Measurements from ENCODE around the gene LRP2BP.

Gene LRP2BP

GRCh38 chr4:185408432-185408831 lies 12.7 kb upstream of the LRP2BP start:
- Histone ChIP-seq H3K27me3 (replicated peaks in 2 of 5; ENCODE audit: control insufficient read depth in 4 of 5, insufficient read depth in 5 of 5, low read length in 4 of 5) (no peaks in the 10 kb centered on the region), H3K4me1 (ENCODE audit: control extremely low read depth in 1 of 4, control insufficient read depth in 4 of 4, insufficient read depth in 4 of 4, low read length in 3 of 4) (no peaks in the 10 kb centered on the region), H3K27ac (ENCODE audit: insufficient read depth in 1 of 2, low read depth in 1 of 2, low read length in 2 of 2, poor library complexity in 1 of 2, severe bottlenecking in 2 of 2) (no peak overlapping the region), H3K36me3 (ENCODE audit: control insufficient read depth in 4 of 4, insufficient read depth in 4 of 4, low read length in 3 of 4) (peaks cover 5 to 21% (median 8%) of the 10 kb centered on the region in 4 experiments), H3K9me3 (ENCODE audit: control extremely low read depth in 1 of 5, control insufficient read depth in 4 of 5, insufficient read depth in 2 of 5, low read depth in 1 of 5, low read length in 4 of 5) (no peaks in the 10 kb centered on the region), H3K4me3 (ENCODE audit: control insufficient read depth in 1 of 7, extremely low read depth in 1 of 7, insufficient read depth in 4 of 7, low read depth in 2 of 7, low read length in 6 of 7) (no peak overlapping the region)
- POLR2A ChIA-PET = no interaction called here
- WGBS (ENCODE audit: insufficient coverage) = 86% methylated on average over 1 of the region's 2 CpGs
- DNase-seq = no peak
- CTCF ChIA-PET = no interaction called here

GRCh38 chr4:185405296-185405999 lies 9.7 kb upstream of the LRP2BP start:
- no peak overlapping the region for H3K4me3 ChIP-seq (ENCODE audit: control insufficient read depth in 1 of 7, extremely low read depth in 1 of 7, insufficient read depth in 4 of 7, low read depth in 2 of 7, low read length in 6 of 7)
- CTCF ChIA-PET = no interaction called here

GRCh38 chr4:185404031-185404430 lies 8.3 kb upstream of the LRP2BP start:
- DNase-seq = no peak
- Histone ChIP-seq H3K4me1 (ENCODE audit: control extremely low read depth in 1 of 4, control insufficient read depth in 4 of 4, insufficient read depth in 4 of 4, low read length in 3 of 4) (no peaks in the 10 kb centered on the region), H3K27ac (ENCODE audit: insufficient read depth in 1 of 2, low read depth in 1 of 2, low read length in 2 of 2, poor library complexity in 1 of 2, severe bottlenecking in 2 of 2) (no peak overlapping the region), H3K36me3 (ENCODE audit: control insufficient read depth in 4 of 4, insufficient read depth in 4 of 4, low read length in 3 of 4) (peaks cover 7 to 25% (median 10%) of the 10 kb centered on the region in 4 experiments), H3K4me3 (ENCODE audit: control insufficient read depth in 1 of 7, extremely low read depth in 1 of 7, insufficient read depth in 4 of 7, low read depth in 2 of 7, low read length in 6 of 7) (no peak overlapping the region), H3K27me3 (replicated peaks in 2 of 5; ENCODE audit: control insufficient read depth in 4 of 5, insufficient read depth in 5 of 5, low read length in 4 of 5) (no peaks in the 10 kb centered on the region), H3K9me3 (ENCODE audit: control extremely low read depth in 1 of 5, control insufficient read depth in 4 of 5, insufficient read depth in 2 of 5, low read depth in 1 of 5, low read length in 4 of 5) (no peaks in the 10 kb centered on the region)
- CTCF ChIA-PET = interaction anchor here (1.6 kb wide), 1 partner anchor 617 kb away, joined by 3 read pairs; no protein-coding TSS in a partner anchor
- WGBS (ENCODE audit: insufficient coverage) = 94% methylated on average over 4 of the region's 4 CpGs
- POLR2A ChIA-PET = no interaction called here

More at GRCh38 chr4:185405296-185405999, 9.7 kb upstream of the LRP2BP start:
- no peaks in the 10 kb centered on the region for H3K9me3 ChIP-seq (ENCODE audit: control extremely low read depth in 1 of 5, control insufficient read depth in 4 of 5, insufficient read depth in 2 of 5, low read depth in 1 of 5, low read length in 4 of 5)
- no peaks in the 10 kb centered on the region for H3K27me3 ChIP-seq (replicated peaks in 2 of 5; ENCODE audit: control insufficient read depth in 4 of 5, insufficient read depth in 5 of 5, low read length in 4 of 5)
- peaks cover 5 to 23% (median 7%) of the 10 kb centered on the region in 4 experiments for H3K36me3 ChIP-seq (ENCODE audit: control insufficient read depth in 4 of 4, insufficient read depth in 4 of 4, low read length in 3 of 4)
- no peaks in the 10 kb centered on the region for H3K4me1 ChIP-seq (ENCODE audit: control extremely low read depth in 1 of 4, control insufficient read depth in 4 of 4, insufficient read depth in 4 of 4, low read length in 3 of 4)
- DNase-seq = no peak
- H3K27ac ChIP-seq (ENCODE audit: insufficient read depth in 1 of 2, low read depth in 1 of 2, low read length in 2 of 2, poor library complexity in 1 of 2, severe bottlenecking in 2 of 2) = no peak overlapping the region
- WGBS (ENCODE audit: insufficient coverage) = 94% methylated on average over 4 of the region's 6 CpGs
- POLR2A ChIA-PET = no interaction called here

GRCh38 chr4:185399466-185399865 lies 3.7 kb upstream of the LRP2BP start:
- no peak for DNase-seq
- ChIA-PET POLR2A (no interaction called here), CTCF (no interaction called here)
- WGBS (ENCODE audit: insufficient coverage) = 93% methylated on average over 6 of the region's 8 CpGs
- Histone ChIP-seq H3K4me1 (ENCODE audit: control extremely low read depth in 1 of 4, control insufficient read depth in 4 of 4, insufficient read depth in 4 of 4, low read length in 3 of 4) (peaks cover 7 to 22% (median 16%) of the 10 kb centered on the region in 4 experiments), H3K9me3 (ENCODE audit: control extremely low read depth in 1 of 5, control insufficient read depth in 4 of 5, insufficient read depth in 2 of 5, low read depth in 1 of 5, low read length in 4 of 5) (no peaks in the 10 kb centered on the region), H3K4me3 (ENCODE audit: control insufficient read depth in 1 of 7, extremely low read depth in 1 of 7, insufficient read depth in 4 of 7, low read depth in 2 of 7, low read length in 6 of 7) (no peak overlapping the region), H3K36me3 (ENCODE audit: control insufficient read depth in 4 of 4, insufficient read depth in 4 of 4, low read length in 3 of 4) (peaks cover 0 to 18% (median 5%) of the 10 kb centered on the region in 4 experiments), H3K27me3 (replicated peaks in 2 of 5; ENCODE audit: control insufficient read depth in 4 of 5, insufficient read depth in 5 of 5, low read length in 4 of 5) (no peaks in the 10 kb centered on the region), H3K27ac (ENCODE audit: insufficient read depth in 1 of 2, low read depth in 1 of 2, low read length in 2 of 2, poor library complexity in 1 of 2, severe bottlenecking in 2 of 2) (no peak overlapping the region)

- H3K9me3 ChIP-seq (ENCODE audit: control extremely low read depth in 1 of 5, control insufficient read depth in 4 of 5, insufficient read depth in 2 of 5, low read depth in 1 of 5, low read length in 4 of 5) = no peaks in the 10 kb centered on the region
- H3K4me1 ChIP-seq (ENCODE audit: control extremely low read depth in 1 of 4, control insufficient read depth in 4 of 4, insufficient read depth in 4 of 4, low read length in 3 of 4) = peaks cover 9 to 24% (median 19%) of the 10 kb centered on the region in 4 experiments
- ChIA-PET CTCF (interaction anchor here (1.0 kb wide), 1 partner anchor 14 kb away, joined by 3 read pairs; no protein-coding TSS in a partner anchor), POLR2A (no interaction called here)
- H3K4me3 ChIP-seq (ENCODE audit: control insufficient read depth in 1 of 7, extremely low read depth in 1 of 7, insufficient read depth in 4 of 7, low read depth in 2 of 7, low read length in 6 of 7) = no peak overlapping the region
- 33% methylated on average over 2 of the region's 2 CpGs for WGBS (ENCODE audit: insufficient coverage)
- H3K36me3 ChIP-seq (ENCODE audit: control insufficient read depth in 4 of 4, insufficient read depth in 4 of 4, low read length in 3 of 4) = peaks cover 0 to 18% (median 5%) of the 10 kb centered on the region in 4 experiments
- no peak for DNase-seq
- H3K27ac ChIP-seq (ENCODE audit: insufficient read depth in 1 of 2, low read depth in 1 of 2, low read length in 2 of 2, poor library complexity in 1 of 2, severe bottlenecking in 2 of 2) = no peak overlapping the region
- H3K27me3 ChIP-seq (replicated peaks in 2 of 5; ENCODE audit: control insufficient read depth in 4 of 5, insufficient read depth in 5 of 5, low read length in 4 of 5) = no peaks in the 10 kb centered on the region
Observed at GRCh38 chr4:185398618-185399017, 2.9 kb upstream of the LRP2BP start.

- Histone ChIP-seq H3K27me3 (replicated peaks in 2 of 5; ENCODE audit: control insufficient read depth in 4 of 5, insufficient read depth in 5 of 5, low read length in 4 of 5) (no peaks in the 10 kb centered on the region), H3K4me3 (ENCODE audit: control insufficient read depth in 1 of 7, extremely low read depth in 1 of 7, insufficient read depth in 4 of 7, low read depth in 2 of 7, low read length in 6 of 7) (peak within 1 kb of the TSS; percentile 62 to 99 (median 86)), H3K4me1 (ENCODE audit: control extremely low read depth in 1 of 4, control insufficient read depth in 4 of 4, insufficient read depth in 4 of 4, low read length in 3 of 4) (peaks cover 9 to 24% (median 19%) of the 10 kb centered on the region in 4 experiments), H3K27ac (ENCODE audit: insufficient read depth in 1 of 2, low read depth in 1 of 2, low read length in 2 of 2, poor library complexity in 1 of 2, severe bottlenecking in 2 of 2) (peak within 1 kb of the TSS; percentile 46 to 83), H3K36me3 (ENCODE audit: control insufficient read depth in 4 of 4, insufficient read depth in 4 of 4, low read length in 3 of 4) (peaks cover 0 to 12% (median 4%) of the 10 kb centered on the region in 4 experiments), H3K9me3 (ENCODE audit: control extremely low read depth in 1 of 5, control insufficient read depth in 4 of 5, insufficient read depth in 2 of 5, low read depth in 1 of 5, low read length in 4 of 5) (no peaks in the 10 kb centered on the region)
- CTCF ChIA-PET = no interaction called here
- peak in 1 of 3 donors; percentile 5 for DNase-seq
- 20% methylated on average over 36 of the region's 38 CpGs for WGBS (ENCODE audit: insufficient coverage)
- POLR2A ChIA-PET = no interaction called here
Observed at GRCh38 chr4:185396724-185397385, 1.1 kb upstream of the LRP2BP start, which contains the start of gene ANKRD37. TSS of gene ANKRD37 (plus strand) at chr4:185396841. CDS start at chr4:185396924, 83 bp downstream.
